Activated CD4-positive, alpha-beta T cell treated with anti-CD3 and anti-CD28 coated beads, Interleukin-2, Interleukin-6, amounts not matched to agents 100 ng/mL and 50 ng/mL, durations not matched to agents 16 hours and 8 hours (primary cell): ENCODE data around the gene GPR83.
"Not testable (repeated sequence)": the region's sequence is repeated elsewhere in the genome, so short reads cannot be mapped to it uniquely, and the experiment has no call there.

Source experiments
- DNase-seq: peaks from one replicate; pipeline ENCODE4 v3.0.0-alpha.2; 2020

The GPR83 gene

DNA sequence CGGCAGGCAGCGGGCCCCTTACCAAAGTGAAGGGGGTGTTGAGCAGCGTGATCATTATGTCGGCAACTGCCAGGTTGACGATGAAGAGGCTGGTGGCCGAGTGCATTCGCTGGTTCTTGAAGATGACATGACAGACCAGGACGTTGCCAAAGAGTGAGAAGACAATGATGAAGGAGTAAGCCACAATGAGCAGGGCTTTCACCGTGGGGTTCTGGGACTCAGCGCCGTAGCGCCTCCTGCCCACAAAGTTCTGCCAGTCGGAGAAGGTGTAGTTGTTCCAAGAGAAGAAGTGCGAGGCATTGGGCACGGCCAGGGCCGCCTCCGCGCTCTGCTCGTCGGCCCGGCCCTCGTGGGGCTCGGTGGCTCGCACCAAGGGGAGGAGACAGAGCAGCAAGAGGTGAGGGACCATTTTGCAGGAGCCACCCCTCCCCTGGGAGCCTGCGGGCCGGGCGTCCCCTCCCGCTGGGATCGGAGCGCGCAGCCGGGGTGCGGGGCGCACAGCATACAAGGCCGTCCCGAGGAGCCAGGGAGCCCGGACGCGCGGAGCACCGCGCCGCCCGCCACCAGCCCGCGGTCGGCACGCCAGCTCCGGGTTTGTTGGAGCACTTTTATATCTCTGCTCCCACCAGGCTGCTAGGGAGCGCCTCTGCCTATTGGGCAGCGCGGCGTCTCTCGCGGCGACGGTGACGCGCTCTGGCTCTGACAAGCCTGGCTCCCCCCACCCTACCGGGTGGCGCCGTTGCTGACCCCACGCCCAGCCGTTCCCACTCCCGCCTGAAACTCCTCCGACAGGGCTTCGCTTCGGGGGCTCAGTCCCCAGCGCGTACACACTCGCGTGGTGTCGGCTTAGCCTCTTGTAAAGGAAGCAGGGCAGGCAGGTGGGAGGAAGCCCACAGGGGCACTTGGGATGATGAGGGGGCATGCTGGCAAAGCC, at the start of gene GPR83:
GPR83 (minus strand) TSS at position 581 of the 934 bp plus-strand sequence; CDS start at position 409, 172 bp downstream.
- no peak for DNase-seq

DNA sequence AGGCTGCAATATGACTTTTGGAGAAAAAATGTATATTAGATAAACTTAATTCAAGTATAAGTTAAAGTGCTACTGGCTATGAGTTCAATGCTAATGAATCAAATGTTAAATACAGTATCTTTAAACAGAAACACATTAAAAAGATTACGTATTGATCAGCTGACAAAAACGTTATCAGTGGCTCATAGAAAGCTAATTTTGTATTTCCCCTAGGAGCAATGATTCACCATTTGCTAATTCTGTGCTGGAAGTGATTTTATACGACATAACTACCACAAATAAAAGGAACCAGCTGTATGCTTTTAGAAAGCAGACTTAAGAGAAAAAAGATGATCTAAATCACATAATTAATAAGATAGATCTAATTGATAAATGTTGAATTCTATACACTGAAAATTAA, 48.8 kb upstream of the GPR83 start:
- no peak for DNase-seq

DNA sequence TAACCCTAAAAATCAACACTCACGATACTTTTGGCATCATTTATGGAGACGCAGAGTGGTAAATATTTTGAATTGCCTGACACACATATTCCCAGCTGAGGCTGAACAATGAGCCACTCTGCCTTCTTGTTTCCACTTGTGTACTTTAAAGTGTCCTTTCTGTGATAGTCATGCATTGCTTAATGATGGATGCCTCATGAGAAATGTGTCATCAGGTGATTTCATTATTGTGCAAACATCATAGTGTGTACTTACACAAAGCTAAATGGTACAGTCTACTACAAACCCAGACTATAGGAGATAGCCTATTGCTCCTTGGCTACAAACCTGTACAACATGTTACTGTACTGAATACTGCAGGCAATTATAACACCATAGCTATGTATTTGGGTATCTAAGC, 48.2 kb upstream of the GPR83 start:
- DNase-seq: no peak

DNA sequence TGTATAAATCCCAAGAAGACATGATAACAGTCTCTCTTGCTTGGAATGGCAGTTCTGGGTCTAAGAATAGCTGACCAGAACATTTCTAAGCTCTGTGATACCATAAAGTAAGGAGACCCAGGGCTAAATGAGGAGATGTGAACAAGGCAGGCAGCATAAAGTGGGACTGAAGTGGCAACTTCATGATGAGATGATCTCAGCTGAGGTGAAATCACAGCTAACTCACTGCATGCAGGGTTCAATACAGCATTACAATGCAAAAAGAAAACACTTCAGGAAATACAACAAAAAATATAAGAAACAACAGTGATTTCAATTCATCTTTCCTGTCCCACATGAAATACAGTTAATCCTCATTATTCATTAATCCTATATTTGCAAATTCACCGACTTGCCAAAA, 47.8 kb upstream of the GPR83 start:
- DNase-seq: no peak

DNA sequence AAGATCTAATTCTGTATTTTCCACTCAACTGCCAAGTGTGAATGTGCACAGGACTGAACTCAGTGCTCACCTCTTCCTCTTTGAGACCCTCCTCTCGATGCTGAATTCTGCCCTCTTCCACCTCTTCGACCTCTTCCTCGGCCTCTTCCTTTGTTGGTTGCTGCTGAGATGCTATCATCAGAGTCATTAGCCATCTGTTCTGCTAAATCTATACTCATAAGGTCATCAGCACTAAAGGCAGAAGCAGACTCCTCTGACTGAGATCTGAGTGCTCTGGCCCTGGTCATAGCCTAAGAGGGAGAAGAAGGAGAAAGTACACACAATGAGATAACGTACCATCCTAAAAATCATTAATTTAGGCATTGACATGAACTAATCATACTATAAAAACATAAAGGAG, 45.9 kb upstream of the GPR83 start:
- DNase-seq: no peak

DNA sequence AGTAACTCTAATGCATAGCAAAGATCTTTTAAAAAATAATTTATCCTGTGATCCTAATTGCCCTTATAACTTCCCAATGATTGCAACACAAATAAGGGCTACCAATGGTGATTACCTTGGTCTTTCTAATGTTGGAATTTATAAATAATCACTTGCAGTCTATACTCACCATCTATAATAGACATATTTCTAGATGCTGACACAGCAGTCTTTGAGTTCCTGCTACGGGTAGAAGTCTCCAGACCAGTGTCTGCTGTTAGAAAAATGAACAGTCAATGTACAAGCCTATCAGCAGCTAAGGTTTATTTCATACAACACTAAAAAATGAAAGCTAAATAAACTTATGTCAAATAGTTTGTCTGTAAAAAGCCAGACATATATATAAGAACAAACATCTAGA, 44.4 kb upstream of the GPR83 start:
- DNase-seq: no peak

DNA sequence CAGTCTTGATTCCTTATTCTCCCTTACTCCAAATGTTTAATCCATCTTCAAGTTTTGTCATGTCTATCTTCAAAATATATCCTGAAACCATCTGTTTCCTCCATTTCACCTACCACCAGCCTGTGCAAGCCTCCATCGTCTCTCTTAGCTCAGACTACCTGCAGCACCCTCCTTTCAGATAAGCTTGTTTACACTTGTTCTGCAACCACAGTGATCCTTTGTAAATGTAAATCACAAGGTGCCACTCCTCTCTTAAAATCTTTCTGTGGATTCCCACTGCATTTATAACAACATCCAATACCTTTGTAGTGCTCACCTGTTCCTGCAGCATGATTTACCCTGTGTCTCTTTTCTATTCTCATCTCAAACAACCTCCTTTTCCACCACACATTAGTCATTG, 31.8 kb upstream of the GPR83 start:
- DNase-seq: no peak

DNA sequence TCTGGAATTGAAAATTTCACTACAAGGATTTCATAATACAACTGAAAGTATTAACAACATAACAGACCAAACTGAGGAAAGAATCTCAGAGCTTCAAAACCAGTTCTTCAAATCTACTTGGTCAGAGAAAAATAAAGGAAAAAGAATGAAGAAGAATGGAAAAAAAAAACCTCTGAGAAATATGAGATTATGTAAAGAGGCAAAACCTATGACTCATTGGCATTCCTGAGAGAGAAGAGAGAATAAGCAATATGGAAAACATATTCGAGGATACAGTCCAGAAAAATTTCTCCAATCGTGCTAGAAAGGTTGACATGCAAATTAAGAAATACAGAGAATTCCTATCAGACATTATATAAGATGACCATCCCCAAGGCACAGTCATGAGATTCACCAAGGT, 23.4 kb upstream of the GPR83 start:
- no peak for DNase-seq

DNA sequence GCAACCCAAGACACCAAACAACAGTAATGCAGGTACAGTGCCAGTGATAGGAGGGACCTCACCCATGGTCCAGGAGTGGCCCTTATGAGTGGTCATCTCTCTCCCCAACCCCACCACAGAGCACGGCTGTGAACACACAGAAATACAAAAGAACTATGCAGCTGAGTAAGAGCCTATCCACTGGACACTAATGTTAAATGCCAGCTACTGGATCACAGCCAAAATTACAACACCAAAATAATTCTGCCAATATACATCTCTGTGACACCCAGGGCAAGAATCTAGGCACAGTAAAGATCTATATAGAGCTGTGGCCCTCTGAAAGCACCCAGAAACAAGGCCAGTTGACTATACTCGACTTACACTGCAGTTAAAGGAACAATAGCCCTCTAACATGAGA, 22.8 kb upstream of the GPR83 start:
- DNase-seq: no peak

DNA sequence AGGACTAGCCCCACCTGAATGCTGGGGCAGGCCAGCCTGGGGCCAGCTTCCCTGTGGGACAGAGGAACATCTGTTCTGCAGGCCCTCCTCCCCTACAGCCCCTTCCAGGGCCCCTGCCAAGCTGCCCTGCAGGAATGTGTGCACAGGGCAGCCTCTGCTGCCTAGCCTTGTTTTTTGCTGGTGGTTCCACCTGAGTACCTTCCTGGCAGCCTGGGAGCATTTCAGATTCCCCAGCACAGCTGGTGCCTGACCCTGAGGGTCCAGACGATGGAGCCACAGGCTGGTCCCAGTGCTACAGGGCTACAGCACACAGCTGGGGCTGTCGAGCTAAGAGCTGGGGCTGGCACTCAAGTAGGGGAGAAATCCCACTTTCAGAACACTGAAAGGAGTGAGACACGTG, 22.3 kb upstream of the GPR83 start:
- DNase-seq: no peak

DNA sequence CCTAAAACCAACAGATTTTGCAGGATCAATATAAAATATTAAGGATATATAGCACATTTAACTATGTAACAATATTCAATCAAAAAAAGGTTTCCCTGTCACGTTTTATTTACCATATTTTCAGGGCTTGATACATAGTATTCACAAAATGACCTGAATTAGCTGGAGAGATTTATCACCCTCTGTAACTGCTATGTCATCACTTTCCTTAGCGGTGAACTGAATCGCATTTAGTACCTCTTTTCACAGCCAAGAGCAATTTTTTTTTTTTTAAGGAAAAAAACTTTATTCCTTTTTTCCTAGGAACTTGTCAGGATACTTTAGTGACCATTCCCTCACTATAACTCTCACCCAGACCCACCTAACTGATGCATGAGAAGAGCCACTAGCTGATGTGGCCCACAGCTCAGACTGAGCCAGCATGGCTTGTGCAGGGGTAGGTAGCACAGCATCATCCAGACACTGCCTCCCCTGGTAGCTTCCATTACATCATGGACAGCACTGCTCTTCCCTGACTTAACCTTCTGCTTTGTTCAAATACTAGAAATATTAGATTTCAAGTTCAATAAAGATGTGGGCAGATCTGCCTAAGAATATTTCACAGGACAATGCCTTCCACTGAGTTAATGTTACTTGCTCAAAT, 17.0 kb upstream of the GPR83 start:
- no peak for DNase-seq

DNA sequence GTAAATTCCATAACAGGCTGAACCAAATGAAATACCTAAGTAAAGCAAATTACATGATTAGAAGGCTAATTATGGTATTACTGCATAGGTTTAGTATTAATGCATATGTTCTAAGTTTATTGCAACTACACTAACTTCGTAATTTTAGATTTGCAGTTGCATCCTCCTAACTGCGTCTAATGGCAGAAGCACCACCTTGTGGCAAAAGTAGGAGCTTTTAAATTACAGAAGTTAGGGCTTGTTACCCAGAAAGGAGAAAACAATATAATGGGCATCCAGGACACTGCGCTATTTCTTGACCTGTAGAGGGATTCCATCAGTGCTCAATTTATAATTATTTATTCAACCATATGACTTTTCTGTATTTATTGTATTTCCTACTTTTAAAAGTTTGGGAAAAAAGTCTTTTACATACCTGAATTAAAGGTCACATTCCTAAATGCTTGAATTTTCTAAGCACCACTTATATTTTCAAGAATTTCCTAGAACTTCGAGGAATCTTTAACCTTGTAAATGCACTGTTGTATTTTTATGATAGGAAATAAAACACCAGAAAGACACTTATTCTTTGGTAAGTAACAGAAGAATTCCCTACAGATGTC, 16.3 kb upstream of the GPR83 start:
- DNase-seq: no peak

DNA sequence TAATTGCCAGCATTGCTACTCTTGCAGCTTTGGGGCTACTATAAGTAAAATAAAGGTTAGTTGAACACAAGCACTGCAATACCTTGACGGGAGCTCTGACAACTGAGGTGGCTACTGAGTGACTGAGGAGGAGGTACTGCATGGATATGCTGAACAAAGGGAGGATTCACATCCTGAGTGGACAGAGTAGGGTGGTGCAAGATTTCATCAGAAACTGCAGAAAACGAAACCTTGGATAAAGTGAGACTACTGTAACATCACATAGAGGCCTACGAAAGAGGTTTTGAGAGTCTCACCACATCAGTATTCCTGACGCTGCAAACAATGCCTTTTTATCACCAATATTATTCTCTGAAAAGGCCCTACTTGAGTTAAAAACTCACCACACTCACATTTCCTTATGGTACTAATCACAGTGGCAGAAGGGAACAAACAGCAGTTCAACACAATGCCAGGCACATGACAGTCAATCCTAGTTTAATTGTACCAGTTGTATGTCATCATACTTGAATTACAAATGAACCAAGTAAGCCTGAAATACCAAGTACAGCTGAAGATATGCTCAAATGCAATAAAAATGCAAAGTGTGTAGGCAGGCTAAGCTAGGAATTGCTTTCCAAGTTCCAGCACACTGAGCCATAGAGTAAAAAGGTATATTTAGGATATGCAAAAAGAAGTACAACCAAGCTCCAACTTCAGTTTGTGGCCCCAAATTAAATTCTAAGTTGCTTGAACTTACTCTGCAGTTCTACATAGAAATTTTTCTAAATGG, 4.0 kb upstream of the GPR83 start:
- DNase-seq: no peak

DNA sequence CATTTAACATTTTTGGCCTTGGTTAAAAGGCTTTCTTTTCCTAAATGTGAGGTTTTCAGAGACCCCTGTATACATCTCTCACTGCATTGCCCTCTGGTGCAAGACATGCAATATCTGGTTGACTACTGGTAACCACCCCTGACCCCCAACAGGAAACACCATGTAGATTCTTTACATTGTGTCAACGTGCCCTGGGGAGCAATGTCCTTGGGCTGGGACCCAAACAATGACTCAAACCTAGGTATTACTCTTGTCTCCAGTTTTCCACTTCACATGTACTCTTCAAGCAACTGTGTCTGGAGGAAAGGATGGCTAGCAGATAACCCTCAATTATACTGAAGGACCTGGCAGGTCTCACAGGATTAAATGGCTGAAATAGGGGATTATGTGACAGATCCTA, 1.1 kb upstream of the GPR83 start:
- no peak for DNase-seq

DNA sequence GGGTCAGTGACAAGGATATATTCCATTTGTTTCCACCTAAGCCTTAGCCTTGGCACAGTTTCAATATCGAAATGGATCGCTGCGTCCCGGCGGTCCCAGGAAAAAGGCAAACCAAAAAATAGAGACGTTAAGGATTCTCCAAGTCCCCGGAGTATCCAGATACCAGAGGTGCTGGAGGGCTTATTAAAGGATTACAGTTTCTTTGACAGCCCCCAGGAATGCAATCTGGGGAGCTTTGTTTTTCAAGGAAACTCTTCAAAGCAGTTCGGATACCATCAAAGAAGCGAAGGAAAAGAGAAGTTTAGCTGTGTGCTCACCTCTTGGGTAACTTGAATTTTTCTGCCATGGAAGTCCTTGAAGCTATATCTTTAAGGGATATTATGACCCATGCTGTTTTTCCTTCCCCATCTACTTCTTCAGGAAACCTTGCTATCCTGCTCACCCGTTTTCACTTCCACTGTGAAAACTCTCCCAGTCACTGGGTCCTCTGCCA, 600 bp upstream of the GPR83 start:
- no peak for DNase-seq

DNA sequence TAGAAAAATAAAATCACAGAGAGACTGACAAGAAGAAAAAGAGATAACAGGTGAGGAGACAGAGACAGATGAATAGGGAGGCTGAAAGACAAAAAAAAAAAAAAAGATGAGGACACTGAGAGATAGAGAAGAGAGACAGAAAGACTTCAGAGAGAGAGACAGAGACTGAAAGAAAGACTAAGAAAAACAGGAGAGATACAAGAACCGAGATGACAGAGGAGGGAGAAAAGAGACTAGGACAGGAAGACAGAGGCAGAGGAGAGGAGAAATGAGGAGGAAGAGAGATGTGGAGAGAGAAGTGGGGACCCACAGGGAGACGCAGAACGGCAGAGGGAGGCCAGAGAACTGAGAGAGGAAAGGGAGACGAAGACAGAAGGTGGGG, 771 bp downstream of the GPR83 start:
- no peak for DNase-seq

DNA sequence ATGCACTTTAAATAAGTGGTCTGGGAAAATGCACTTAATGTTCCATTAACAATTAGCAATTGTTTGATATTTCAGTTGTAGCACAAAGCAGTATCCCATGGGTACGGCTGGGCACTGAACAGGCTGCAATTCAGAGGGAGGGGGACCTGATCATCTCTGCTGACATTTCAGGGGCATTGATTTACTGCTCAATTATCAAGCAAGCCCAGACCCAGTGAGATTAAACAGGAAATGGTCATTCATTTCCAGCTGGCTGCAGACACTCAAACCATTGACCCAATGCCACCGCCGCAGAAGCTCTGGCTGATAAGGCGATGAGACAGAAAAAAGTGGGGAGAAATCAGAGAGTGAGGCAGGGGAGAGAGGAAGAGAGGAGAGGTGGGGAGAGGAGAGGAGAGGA, 1.2 kb downstream of the GPR83 start:
- no peak for DNase-seq

DNA sequence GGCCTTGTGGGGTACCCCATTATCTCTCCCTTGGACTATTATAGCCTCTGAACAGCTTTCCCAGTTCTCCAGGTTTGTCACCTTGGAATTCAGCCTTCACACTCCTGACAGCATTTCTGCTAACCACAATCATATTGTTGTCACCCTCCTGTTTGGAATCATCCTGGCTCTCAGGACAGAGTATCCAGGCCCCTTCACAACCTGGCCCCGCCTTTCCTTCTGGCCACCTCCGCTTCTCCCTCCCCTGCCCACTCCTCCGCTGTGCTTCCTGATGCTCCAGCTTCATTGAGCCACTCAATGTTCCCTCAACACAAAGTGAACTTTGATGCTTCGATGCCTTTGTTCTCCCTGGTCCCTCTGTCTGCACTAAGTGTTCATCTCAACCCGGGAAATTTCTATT, 3.1 kb downstream of the GPR83 start:
- no peak for DNase-seq

DNA sequence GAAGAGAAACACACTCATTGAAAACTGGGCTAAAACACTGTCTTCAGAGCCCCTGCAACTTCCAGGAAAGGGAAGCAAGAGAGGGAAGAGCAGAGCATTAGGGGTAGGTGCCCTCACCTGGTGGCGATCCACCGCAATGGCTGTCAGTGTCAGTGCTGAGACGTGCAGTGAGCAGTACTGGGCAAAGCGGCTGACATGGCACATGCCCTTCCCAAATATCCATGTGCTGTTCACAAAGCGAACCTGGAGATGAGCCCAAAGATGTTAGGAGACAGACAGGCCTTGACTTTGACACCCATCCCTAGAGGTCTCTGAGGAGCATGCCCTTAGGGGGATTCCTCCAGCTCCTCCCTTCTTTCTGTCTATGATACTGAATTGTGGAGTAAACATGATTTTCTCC, 4.9 kb downstream of the GPR83 start:
- DNase-seq: no peak

DNA sequence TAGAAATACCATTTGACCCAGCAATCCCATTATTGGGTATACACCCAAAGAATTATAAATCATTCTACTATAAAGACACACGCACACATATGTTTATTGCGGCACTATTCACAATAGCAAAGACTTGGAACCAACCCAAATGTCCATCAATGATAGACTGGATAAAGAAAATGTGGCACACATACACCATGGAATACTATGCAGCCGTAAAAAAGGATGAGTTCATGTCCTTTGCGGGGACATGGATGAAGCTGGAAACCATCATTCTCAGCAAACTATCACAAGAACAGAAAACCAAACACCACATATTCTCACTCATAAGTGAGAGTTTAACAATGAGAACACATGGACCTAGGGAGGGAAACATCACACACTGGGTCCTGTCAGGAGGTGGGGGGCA, 9.3 kb downstream of the GPR83 start:
- not testable (repeated sequence) for DNase-seq

DNA sequence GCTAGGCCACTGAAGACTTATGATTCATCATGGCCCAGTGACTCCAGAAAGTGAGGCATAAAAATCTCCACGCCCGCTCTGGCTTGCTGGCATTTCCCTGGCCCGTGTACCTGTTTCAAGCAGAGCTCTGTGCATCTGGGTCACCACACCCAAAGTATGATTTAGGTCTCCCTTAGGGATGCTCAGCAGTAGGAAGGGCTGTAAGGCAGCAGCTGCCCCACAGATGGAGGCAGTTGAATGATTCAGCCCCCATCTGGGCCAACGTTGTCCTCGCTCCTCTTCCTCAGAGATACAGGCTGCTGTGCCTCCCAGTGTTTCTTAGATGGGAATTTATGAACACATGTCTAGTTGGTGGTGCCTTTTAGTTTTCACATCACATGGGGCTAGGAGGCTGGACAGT, 21.6 kb downstream of the GPR83 start:
- no peak for DNase-seq

DNA sequence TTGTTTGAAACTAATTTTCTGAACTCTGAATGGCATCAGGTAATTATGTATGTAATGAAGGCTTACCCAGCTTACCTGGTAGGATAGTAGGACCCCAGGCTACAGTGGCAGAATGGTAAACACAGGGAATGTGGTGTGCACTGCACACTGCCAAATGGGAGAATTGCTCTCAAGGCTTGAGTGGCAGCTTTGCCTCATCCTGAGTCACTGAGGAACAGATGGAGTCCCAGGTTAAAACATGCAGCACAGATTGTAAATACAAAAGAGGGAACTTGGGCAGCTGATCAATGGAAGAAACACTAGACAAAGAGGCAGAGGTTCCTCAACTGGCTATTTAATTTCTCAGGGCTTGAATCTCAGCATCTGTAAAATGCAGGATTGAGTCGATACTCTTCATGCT, 24.4 kb downstream of the GPR83 start:
- DNase-seq: no peak

DNA sequence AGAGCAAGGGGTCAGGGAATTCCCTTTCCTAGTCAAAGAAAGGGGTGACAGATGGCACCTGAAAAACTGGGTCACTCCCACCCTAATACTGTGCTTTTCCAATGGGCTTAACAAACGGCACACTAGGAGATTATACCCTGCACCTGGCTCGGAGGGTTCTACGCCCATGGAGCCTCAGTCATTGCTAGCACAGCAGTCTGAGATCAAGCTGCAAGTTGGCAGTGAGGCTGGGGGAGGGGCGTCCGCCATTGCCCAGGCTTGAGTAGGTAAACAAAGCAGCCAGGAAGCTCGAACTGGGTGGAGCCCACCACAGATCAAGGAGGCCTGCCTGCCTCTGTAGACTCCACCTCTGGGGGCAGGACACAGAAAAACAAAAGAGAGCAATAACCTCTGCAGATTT, 30.6 kb downstream of the GPR83 start:
- not testable (repeated sequence) for DNase-seq
